Measurements from ENCODE around the gene PRKAR1A. TPM values are rescaled to one million over a fixed set of nuclear protein-coding genes. Genes with fewer than 3 reads are reported as not detected.

PRKAR1A gene
- total and polyA plus RNA-seq, 10 donors, result 36.2 to 392 (median 313) TPM

DNA sequence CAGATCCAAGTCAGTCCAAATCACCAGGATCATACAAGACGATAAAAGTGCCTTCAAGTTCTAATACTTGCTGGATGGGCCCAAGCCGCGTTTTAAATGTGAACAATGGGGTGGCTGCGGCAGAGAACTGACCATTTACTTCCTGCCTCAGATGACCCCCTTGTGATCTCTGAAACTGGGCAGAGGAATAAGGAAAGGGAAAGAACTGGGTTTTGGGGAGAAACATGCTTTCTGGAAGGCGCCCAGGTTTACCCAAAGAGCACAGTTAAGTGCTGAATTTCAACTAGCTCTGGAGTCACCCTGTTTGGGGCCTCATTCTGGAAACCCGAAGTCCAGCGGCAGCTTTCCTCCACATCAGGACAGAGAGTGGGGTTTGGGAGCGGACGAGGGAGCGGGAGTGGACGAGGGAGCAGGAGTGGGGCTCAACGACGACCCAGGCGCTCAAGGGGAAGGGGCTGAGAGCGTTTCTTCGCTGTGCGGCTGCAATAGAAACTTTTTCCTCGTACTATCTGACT, 87.4 kb downstream of the PRKAR1A start:
- TF ChIP-seq POLR2AphosphoS5 (IDR thresholded peaks at IDR 0.05), result no peak
- no peak for TF ChIP-seq POLR2A (IDR thresholded peaks at IDR 0.05)
- TF ChIP-seq, protein P1, sequence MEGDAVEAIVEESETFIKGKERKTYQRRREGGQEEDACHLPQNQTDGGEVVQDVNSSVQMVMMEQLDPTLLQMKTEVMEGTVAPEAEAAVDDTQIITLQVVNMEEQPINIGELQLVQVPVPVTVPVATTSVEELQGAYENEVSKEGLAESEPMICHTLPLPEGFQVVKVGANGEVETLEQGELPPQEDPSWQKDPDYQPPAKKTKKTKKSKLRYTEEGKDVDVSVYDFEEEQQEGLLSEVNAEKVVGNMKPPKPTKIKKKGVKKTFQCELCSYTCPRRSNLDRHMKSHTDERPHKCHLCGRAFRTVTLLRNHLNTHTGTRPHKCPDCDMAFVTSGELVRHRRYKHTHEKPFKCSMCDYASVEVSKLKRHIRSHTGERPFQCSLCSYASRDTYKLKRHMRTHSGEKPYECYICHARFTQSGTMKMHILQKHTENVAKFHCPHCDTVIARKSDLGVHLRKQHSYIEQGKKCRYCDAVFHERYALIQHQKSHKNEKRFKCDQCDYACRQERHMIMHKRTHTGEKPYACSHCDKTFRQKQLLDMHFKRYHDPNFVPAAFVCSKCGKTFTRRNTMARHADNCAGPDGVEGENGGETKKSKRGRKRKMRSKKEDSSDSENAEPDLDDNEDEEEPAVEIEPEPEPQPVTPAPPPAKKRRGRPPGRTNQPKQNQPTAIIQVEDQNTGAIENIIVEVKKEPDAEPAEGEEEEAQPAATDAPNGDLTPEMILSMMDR (IDR thresholded peaks at IDR 0.05 in 8 of 11, conservative IDR thresholded peaks at IDR 0.05 in 3 of 11), result no peak
- H3K4me1 ChIP-seq, result peaks cover 14 to 79% (median 37%) of the 10 kb centered on the region in 6 donors
- no peaks in the 10 kb centered on the region for H3K36me3 ChIP-seq
- H3K27ac ChIP-seq, result peak overlapping the region; percentile 21 to 87 (median 72)
- peak overlapping the region; percentile 31 to 74 (median 50) for H3K4me3 ChIP-seq
- intact Hi-C loops (cut with DNase I; ENCODE audit: low total_unique reads), result no loop called here
- peaks cover 4 to 56% (median 21%) of the 10 kb centered on the region in 7 donors for H3K27me3 ChIP-seq (replicated peaks in 1 of 7)
- no peaks in the 10 kb centered on the region for H3K9me3 ChIP-seq
- DNase-seq, result no peak
- WGBS, 5 donors, result 32 to 39% (median 37%) methylated on average over 18 of the region's 18 CpGs

GRCh38 chr17:68600067-68600930, 88.1 kb downstream of the PRKAR1A start:
- H3K4me1 ChIP-seq, result peaks cover 14 to 72% (median 35%) of the 10 kb centered on the region in 6 donors
- DNase-seq, result peak; percentile 79
- TF ChIP-seq, protein P1 (IDR thresholded peaks at IDR 0.05 in 8 of 11, conservative IDR thresholded peaks at IDR 0.05 in 3 of 11), result peak in 2 of 11 experiments; percentile 6 to 31
- no peak for TF ChIP-seq POLR2A (IDR thresholded peaks at IDR 0.05)
- peak in 2 of 3 donors; percentile 47 to 62 for TF ChIP-seq POLR2AphosphoS5 (IDR thresholded peaks at IDR 0.05)
- H3K4me3 ChIP-seq, result peak overlapping the region; percentile 31 to 74 (median 50)
- H3K27ac ChIP-seq, result peak overlapping the region in 7 of 8 donors; percentile 43 to 87 (median 76)
- H3K36me3 ChIP-seq, result no peaks in the 10 kb centered on the region
- 1 to 5% (median 2%) methylated on average over 24 to 88 of the region's 88 CpGs for WGBS, 5 donors
- no peaks in the 10 kb centered on the region for H3K9me3 ChIP-seq
- peaks cover 4 to 55% (median 21%) of the 10 kb centered on the region in 7 donors for H3K27me3 ChIP-seq (replicated peaks in 1 of 7)
- intact Hi-C loops (cut with DNase I; ENCODE audit: low total_unique reads), result no loop called here

Other genes with a start within 250 kb of the PRKAR1A start
- 1 to 10 TPM; 4.4 to 8.7 (median 7.1) TPM for gene SLC16A6, start 221.3 kb upstream of the PRKAR1A start, total RNA-seq
- 1 to 10 TPM; 1.5 to 2.1 (median 1.8) TPM for gene SLC16A6, start 221.3 kb upstream of the PRKAR1A start, polyA plus RNA-seq
- 10 to 100 TPM; 10.4 to 24.3 (median 18.7) TPM for gene ARSG, start 220.9 kb upstream of the PRKAR1A start, total RNA-seq
- gene ARSG, start 220.9 kb upstream of the PRKAR1A start, polyA plus RNA-seq, result 1 to 10 TPM; 1.5 to 2.3 (median 2.1) TPM
- gene WIPI1, start 54.9 kb upstream of the PRKAR1A start, total RNA-seq, result 10 to 100 TPM; 23.6 to 38.3 (median 27.8) TPM
- gene WIPI1, start 54.9 kb upstream of the PRKAR1A start, polyA plus RNA-seq, result 1 to 10 TPM; 7.2 to 9.5 (median 7.7) TPM
- 10 to 100 TPM in 6 of 7 donors, 1 to 10 TPM in 1; 5.0 to 58.0 (median 26.0) TPM for gene FAM20A, start 88.9 kb downstream of the PRKAR1A start, total RNA-seq
- gene FAM20A, start 88.9 kb downstream of the PRKAR1A start, polyA plus RNA-seq, result 10 to 100 TPM; 20.2 to 33.8 (median 26.3) TPM